Caco-2 (cell line): ENCODE results near the gene TDRD12. TPM values are rescaled to one million over a fixed set of nuclear protein-coding genes. Genes with fewer than 3 reads are reported as not detected.

Source experiments
- Bru-seq: library from RNA; stranded (reverse); fragments of 400-500 nt; gene quantifications from one replicate; lab custom pipeline; 2021; lab: Mats Ljungman, UMichigan
- BruChase-seq, 2 experiments: library from RNA; stranded (reverse); fragments of 400-500 nt; gene quantifications; one replicate each; lab custom pipeline; 2021; lab: Mats Ljungman, UMichigan
- BruUV-seq: library from RNA; stranded (reverse); fragments of 400-500 nt; replicated peaks from 2 replicates; lab custom pipeline; 2021; lab: Mats Ljungman, UMichigan
- CTCF ChIA-PET: fragments of 300-600 bp; sonication (Branson Sonifier 250); formaldehyde crosslinking; loops from one replicate; lab custom pipeline; 2022; ENCODE audit warnings: antibody characterized with exemption; lab: Charles Lee
- POLR2A ChIA-PET: fragments of 300-600 bp; sonication (Branson Sonifier 250); formaldehyde crosslinking; loops from one replicate; lab custom pipeline; 2022; ENCODE audit warnings: antibody characterized with exemption; lab: Charles Lee
- DNase-seq, 2 experiments: peaks; one replicate each; pipeline versions ENCODE4 v3.0.0 to v3.0.0-alpha.2; 2020 to 2022
- H3K27me3 ChIP-seq: replicated peaks from 2 replicates; pipeline ENCODE4 v1.6.0; 2011; ENCODE audit warnings: low read length; ENCODE audit not compliant: control insufficient read depth, insufficient read depth
- H3K36me3 ChIP-seq: 2 replicates; pipeline ENCODE4 v1.5.1; 2011; ENCODE audit warnings: low read length; ENCODE audit not compliant: control insufficient read depth, insufficient read depth
- H3K4me1 ChIP-seq: fragments of 250-450 bp; sonication (Bioruptor Pico); 2 replicates; pipeline ENCODE4 v1.5.1; 2020; ENCODE audit warnings: mild to moderate bottlenecking
- H3K4me3 ChIP-seq: 2 replicates; pipeline ENCODE4 v1.5.1; 2011; ENCODE audit warnings: low read depth, mild to moderate bottlenecking, control low read depth, low read length
- H3K9me3 ChIP-seq: fragments of 250-450 bp; sonication (Bioruptor Pico); 2 replicates; pipeline ENCODE4 v1.5.1; 2020; ENCODE audit warnings: mild to moderate bottlenecking, moderate library complexity
- H3K27ac Mint-ChIP-seq: one replicate; pipeline ENCODE4 v1.8.0; 2022; ENCODE audit warnings: mixed read lengths; ENCODE audit not compliant: unreplicated experiment
- H3K27me3 Mint-ChIP-seq: one replicate; pipeline ENCODE4 v1.8.0; 2022; ENCODE audit warnings: mixed read lengths; ENCODE audit not compliant: insufficient read depth, unreplicated experiment
- H3K36me3 Mint-ChIP-seq: one replicate; pipeline ENCODE4 v1.8.0; 2022; ENCODE audit warnings: mild to moderate bottlenecking, mixed read lengths; ENCODE audit not compliant: insufficient read depth, unreplicated experiment
- H3K4me1 Mint-ChIP-seq: one replicate; pipeline ENCODE4 v1.8.0; 2022; ENCODE audit warnings: low read depth, mixed read lengths; ENCODE audit not compliant: unreplicated experiment
- H3K4me3 Mint-ChIP-seq: one replicate; pipeline ENCODE4 v1.8.0; 2022; ENCODE audit warnings: mild to moderate bottlenecking, moderate library complexity, mixed read lengths; ENCODE audit not compliant: unreplicated experiment
- H3K9me3 Mint-ChIP-seq: one replicate; pipeline ENCODE4 v1.8.0; 2022; ENCODE audit warnings: mixed read lengths; ENCODE audit not compliant: unreplicated experiment
- CTCF ChIP-seq, 2 experiments: fragments of 200-600 bp in 1 of 2; IDR thresholded peaks; 1 replicate in 1 of 2; 2 replicates in 1 of 2; pipeline versions ENCODE4 v1.5.1 to v1.8.0; 2011 to 2022; ENCODE audit warnings: antibody characterized with exemption in 1 of 2, control low read depth in 1 of 2, inconsistent platforms in 1 of 2, low read depth in 1 of 2, low read length in 1 of 2, mild to moderate bottlenecking in 1 of 2, moderate library complexity in 1 of 2; ENCODE audit not compliant: insufficient read depth in 1 of 2, severe bottlenecking in 1 of 2, unreplicated experiment in 1 of 2
- intact Hi-C: fragments of 100-400 bp; cut with micrococcal nuclease; formaldehyde crosslinking; loops from one replicate; pipeline ENCODE4 v1.10.0; 2022; ENCODE audit not compliant: unreplicated experiment
- long read RNA-seq: library from polyadenylated mRNA; stranded (forward); transcript quantifications from one replicate; pipeline ENCODE4 v2.0.0, GENCODE V29; 2022
- total RNA-seq: library from RNA; stranded (reverse); gene quantifications from 2 replicates; pipeline ENCODE4 v1.2.3, GENCODE V29; 2022

The TDRD12 gene
- total RNA-seq (0.11 and 0.30 TPM in 2 replicates), Bru-seq, nascent RNA (percentile 9 among the genes with signal in this experiment), BruChase-seq, experiment 1, labeled RNA remaining after a 2-hour chase (percentile 9 among the genes with signal in this experiment), BruChase-seq, experiment 2, labeled RNA remaining after a 6-hour chase (percentile 9 among the genes with signal in this experiment)
- long read RNA-seq, partial matches to known transcripts, result 0 of 1 reads
- long read RNA-seq, other reads (novel, unspliced or antisense), result 1 of 1 reads

DNA sequence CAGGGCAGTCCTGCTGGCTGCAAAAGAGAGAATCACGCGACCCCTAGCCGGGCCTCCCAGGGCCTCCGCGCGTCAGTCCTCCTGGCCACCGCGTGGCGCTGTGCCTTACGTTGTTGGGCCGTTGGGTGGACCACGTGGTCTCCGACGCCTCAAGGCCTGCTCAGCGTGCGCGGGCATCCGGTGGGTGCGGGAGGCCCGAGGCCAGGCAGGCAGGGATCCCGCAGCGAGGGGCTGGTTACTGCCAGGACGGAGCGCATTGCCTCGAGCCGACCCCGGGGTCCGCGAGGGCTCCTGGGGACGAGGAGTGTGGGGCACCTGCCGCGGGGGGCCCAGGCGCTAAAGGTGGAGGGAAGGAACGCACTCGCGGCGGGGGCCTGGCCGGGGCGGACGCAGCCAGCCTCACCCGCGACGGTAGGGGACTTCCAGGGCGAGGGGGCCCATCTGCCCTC lies at the start of gene TDRD12:
Gene TDRD12 (plus strand): TSS at position 157 of the 449 bp plus-strand sequence. CDS start 306 bp downstream, outside the sequence.
- H3K4me3 Mint-ChIP-seq, result no peak within 1 kb of the TSS
- intact Hi-C loops, result no loop called here
- no peak within 1 kb of the TSS for H3K4me3 ChIP-seq
- BruUV-seq, result no TSS peak
- peaks cover 11% of the 10 kb centered on the region for H3K4me1 Mint-ChIP-seq
- ChIA-PET CTCF (no interaction called here), POLR2A (no interaction called here)
- H3K27ac Mint-ChIP-seq, result no peak within 1 kb of the TSS
- no peaks in the 10 kb centered on the region for H3K27me3 ChIP-seq
- H3K36me3 ChIP-seq, result no peaks in the 10 kb centered on the region; the same call in 1 of the 2 replicates
- peaks cover 7% of the 10 kb centered on the region; the same call in 1 of the 2 replicates for H3K4me1 ChIP-seq
- DNase-seq, result peak in 1 of 2 experiments; percentile 27
- H3K36me3 Mint-ChIP-seq, result peaks cover 17% of the 10 kb centered on the region
- no peaks in the 10 kb centered on the region for H3K9me3 Mint-ChIP-seq
- no peak for TF ChIP-seq CTCF (IDR thresholded peaks at IDR 0.05; ENCODE audit: insufficient read depth in 1 of 2, low read depth in 1 of 2, low read length in 1 of 2, severe bottlenecking in 1 of 2, unreplicated experiment in 1 of 2)
- no peaks in the 10 kb centered on the region; the same call in 1 of the 2 replicates for H3K9me3 ChIP-seq
- no peaks in the 10 kb centered on the region for H3K27me3 Mint-ChIP-seq

DNA sequence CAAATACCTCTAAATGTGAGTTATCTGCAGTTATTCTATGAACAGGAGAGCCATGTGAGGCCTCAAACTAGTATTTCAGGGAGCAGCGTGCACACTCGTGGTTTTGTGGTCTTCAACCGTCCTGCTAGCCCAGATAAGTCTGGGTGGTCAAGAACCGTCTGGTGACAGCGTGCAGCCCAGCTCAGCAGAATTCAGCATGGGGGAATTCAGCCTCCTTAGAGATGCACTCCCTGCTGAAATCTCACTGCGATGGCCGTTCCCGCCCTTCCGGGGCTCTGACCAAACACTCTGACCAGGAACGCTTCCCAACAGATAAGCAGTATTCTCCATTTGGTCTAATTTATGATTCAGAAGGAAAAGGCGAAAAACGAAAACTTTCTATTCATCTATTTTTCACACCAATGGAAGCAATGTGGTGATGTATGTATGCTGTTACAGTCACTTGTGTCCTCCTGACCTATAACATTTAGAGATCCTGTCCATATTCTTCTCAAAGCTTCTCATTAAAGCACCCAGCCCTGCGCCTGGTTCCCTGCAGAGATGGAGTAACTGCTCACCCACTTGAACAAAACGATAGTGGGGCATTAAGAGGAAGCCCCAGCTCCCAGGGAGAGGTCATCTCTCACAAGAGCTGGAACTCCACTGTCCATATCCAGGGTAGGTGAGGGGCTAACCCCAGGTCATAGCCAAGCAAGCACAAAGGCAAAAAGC lies 47.5 kb upstream of the TDRD12 start:
- Histone ChIP-seq H3K27me3 (no peaks in the 10 kb centered on the region), H3K36me3 (0 out of 2 replicates have a peak, but pooled peaks cover 2% of the 10 kb centered on the region), H3K4me3 (no peak overlapping the region), H3K4me1 (peaks cover 21% of the 10 kb centered on the region), H3K9me3 (no peaks in the 10 kb centered on the region)
- peaks cover 31% of the 10 kb centered on the region for H3K4me1 Mint-ChIP-seq
- ChIA-PET POLR2A (no interaction called here), CTCF (no interaction called here)
- H3K27ac Mint-ChIP-seq, result no peak overlapping the region
- no peaks in the 10 kb centered on the region for H3K9me3 Mint-ChIP-seq
- no TSS peak for BruUV-seq
- no peak for TF ChIP-seq CTCF (IDR thresholded peaks at IDR 0.05; ENCODE audit: insufficient read depth in 1 of 2, low read depth in 1 of 2, low read length in 1 of 2, severe bottlenecking in 1 of 2, unreplicated experiment in 1 of 2)
- no peaks in the 10 kb centered on the region for H3K27me3 Mint-ChIP-seq
- peaks cover 38% of the 10 kb centered on the region for H3K36me3 Mint-ChIP-seq
- intact Hi-C loops, result loop anchor here (10.0 kb wide), 2 partner anchors 77 to 267 kb away; partner anchors contain the start of gene DPY19L3
- no peak for DNase-seq
- H3K4me3 Mint-ChIP-seq, result no peak overlapping the region

- no peak overlapping the region for H3K27ac Mint-ChIP-seq
- H3K4me3 ChIP-seq, result no peak overlapping the region
- 0 out of 2 replicates have a peak, but pooled peaks cover 2% of the 10 kb centered on the region for H3K36me3 ChIP-seq
- H3K4me3 Mint-ChIP-seq, result peak overlapping the region; percentile 56
- TF ChIP-seq CTCF (IDR thresholded peaks at IDR 0.05; ENCODE audit: insufficient read depth in 1 of 2, low read depth in 1 of 2, low read length in 1 of 2, severe bottlenecking in 1 of 2, unreplicated experiment in 1 of 2), result no peak
- no peaks in the 10 kb centered on the region for H3K27me3 Mint-ChIP-seq
- no peaks in the 10 kb centered on the region for H3K9me3 ChIP-seq
- no TSS peak for BruUV-seq
- ChIA-PET POLR2A (no interaction called here), CTCF (no interaction called here)
- intact Hi-C loops, result loop anchor here (10.0 kb wide), 2 partner anchors 78 to 268 kb away; partner anchors contain the start of gene DPY19L3
- H3K4me1 Mint-ChIP-seq, result peaks cover 39% of the 10 kb centered on the region
- peaks cover 37% of the 10 kb centered on the region for H3K36me3 Mint-ChIP-seq
- H3K27me3 ChIP-seq, result no peaks in the 10 kb centered on the region
- H3K4me1 ChIP-seq, result peaks cover 22% of the 10 kb centered on the region
- DNase-seq, result no peak
- H3K9me3 Mint-ChIP-seq, result no peaks in the 10 kb centered on the region
Measured at GRCh38 chr19:32672841-32673240, 46.7 kb upstream of the TDRD12 start.
